Upper lobe of left lung (tissue), 6 donors: Measurements from ENCODE around the gene THBS3. TPM values are rescaled to one million over a fixed set of nuclear protein-coding genes. Genes with fewer than 3 reads are reported as not detected.

Experiments
- ATAC-seq, 2 donors: fragments of 200-7000 bp; cut with Tn5 transposase; one replicate each; pipeline ENCODE4 v1.9.1; 2022; ENCODE audit warnings: mild to moderate bottlenecking in 2 of 2, moderate library complexity in 2 of 2; ENCODE audit not compliant: low FRiP score in 2 of 2
- DNase-seq, 2 donors: peaks; one replicate each; pipeline ENCODE4 v3.0.0-alpha.2; 2019 to 2020
- H3K27ac ChIP-seq, 4 donors: fragments of 200-600 bp; sonication (generic); one replicate each; pipeline ENCODE4 v1.5.1; 2016 to 2019
- H3K27me3 ChIP-seq, 4 donors: fragments of 200-600 bp; sonication (generic); one replicate each; pipeline ENCODE4 v1.5.1; 2017 to 2019
- H3K36me3 ChIP-seq, 4 donors: fragments of 200-600 bp; sonication (generic); one replicate each; pipeline ENCODE4 v1.5.1; 2016 to 2019
- H3K4me1 ChIP-seq, 4 donors: fragments of 200-600 bp; sonication (generic); one replicate each; pipeline ENCODE4 v1.5.1; 2018 to 2019
- H3K4me3 ChIP-seq, 4 donors: fragments of 200-600 bp; sonication (generic); one replicate each; pipeline ENCODE4 v1.5.1; 2017 to 2019; ENCODE audit warnings: mild to moderate bottlenecking in 2 of 4, moderate library complexity in 1 of 4
- H3K9me3 ChIP-seq, 4 donors: fragments of 200-600 bp; sonication (generic); one replicate each; pipeline ENCODE4 v1.5.1; 2018 to 2019
- EP300 ChIP-seq, 4 donors: sonication (generic); formaldehyde crosslinking; IDR thresholded peaks; one replicate each; pipeline ENCODE4 v1.5.1; 2017; ENCODE audit warnings: antibody characterized with exemption in 4 of 4, control low read depth in 2 of 4
- POLR2A ChIP-seq, 4 donors: fragments of 450-650 bp; IDR thresholded peaks; one replicate each; pipeline ENCODE4 v1.5.1; 2016 to 2017; ENCODE audit warnings: antibody characterized with exemption in 4 of 4, mild to moderate bottlenecking in 2 of 4
- POLR2AphosphoS5 ChIP-seq, 2 donors: sonication (generic); formaldehyde crosslinking; IDR thresholded peaks; one replicate each; pipeline ENCODE4 v1.5.1; 2017; ENCODE audit warnings: antibody characterized with exemption in 2 of 2
- WGBS, 2 donors: methylation state at CpG; one replicate each; pipeline ENCODE4 v1.1.5; 2017 to 2018; 5-methylcytosine and 5-hydroxymethylcytosine counted together
- total RNA-seq, 6 donors: library from RNA; depleted of rRNA in 4 of 6; stranded (reverse); fragments of >200 nt in 4 of 6; gene quantifications; one replicate each; pipeline versions ENCODE4 v1.1.0 to v1.2.1, GENCODE V29; 2016 to 2021
- TF ChIP-seq, protein P1 (sequence below), 6 experiments: fragments of 450-650 bp in 4 of 6; fragments of 200-600 bp in 2 of 6; sonication (generic) in 2 of 6; IDR thresholded peaks; one replicate each; pipeline ENCODE4 v1.5.1; 2016 to 2019; ENCODE audit warnings: antibody characterized with exemption in 6 of 6
- donor health status: DM: no; HTN: no; CAD: no; lungs with moderate emphysema.
- donor health status: DM: no; HTN: yes; CAD: no; lungs with severe emphysema.

Gene THBS3
- total RNA-seq, 6 donors from 2014 or later: 18.3 to 97.4 (median 27.6) TPM

DNA sequence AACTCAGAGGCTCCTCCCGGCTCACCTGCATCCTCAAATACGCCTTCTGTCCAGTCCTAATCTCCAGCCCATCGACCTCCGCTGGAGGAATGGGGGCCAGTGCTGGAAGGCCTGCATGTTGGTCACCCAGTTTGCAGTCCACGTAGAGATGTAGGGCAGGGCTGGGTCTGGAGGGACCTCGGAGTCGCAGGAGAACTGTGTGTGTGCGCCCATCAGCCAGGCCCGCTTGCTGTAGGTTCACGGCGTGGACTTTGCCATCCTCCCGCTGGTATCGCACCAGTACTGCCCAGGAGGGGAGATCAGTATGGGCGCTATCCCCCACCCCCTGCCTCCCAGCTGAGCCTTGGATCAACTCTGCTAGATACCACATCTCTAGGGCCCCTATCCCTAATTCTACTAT is 2.7 kb downstream of the THBS3 start:
- no peaks in the 10 kb centered on the region for H3K36me3 ChIP-seq
- ATAC-seq: no peak
- no peak for TF ChIP-seq EP300 (IDR thresholded peaks at IDR 0.05)
- no peak for TF ChIP-seq POLR2AphosphoS5 (IDR thresholded peaks at IDR 0.05)
- no peak for TF ChIP-seq POLR2A (IDR thresholded peaks at IDR 0.05)
- TF ChIP-seq, protein P1, sequence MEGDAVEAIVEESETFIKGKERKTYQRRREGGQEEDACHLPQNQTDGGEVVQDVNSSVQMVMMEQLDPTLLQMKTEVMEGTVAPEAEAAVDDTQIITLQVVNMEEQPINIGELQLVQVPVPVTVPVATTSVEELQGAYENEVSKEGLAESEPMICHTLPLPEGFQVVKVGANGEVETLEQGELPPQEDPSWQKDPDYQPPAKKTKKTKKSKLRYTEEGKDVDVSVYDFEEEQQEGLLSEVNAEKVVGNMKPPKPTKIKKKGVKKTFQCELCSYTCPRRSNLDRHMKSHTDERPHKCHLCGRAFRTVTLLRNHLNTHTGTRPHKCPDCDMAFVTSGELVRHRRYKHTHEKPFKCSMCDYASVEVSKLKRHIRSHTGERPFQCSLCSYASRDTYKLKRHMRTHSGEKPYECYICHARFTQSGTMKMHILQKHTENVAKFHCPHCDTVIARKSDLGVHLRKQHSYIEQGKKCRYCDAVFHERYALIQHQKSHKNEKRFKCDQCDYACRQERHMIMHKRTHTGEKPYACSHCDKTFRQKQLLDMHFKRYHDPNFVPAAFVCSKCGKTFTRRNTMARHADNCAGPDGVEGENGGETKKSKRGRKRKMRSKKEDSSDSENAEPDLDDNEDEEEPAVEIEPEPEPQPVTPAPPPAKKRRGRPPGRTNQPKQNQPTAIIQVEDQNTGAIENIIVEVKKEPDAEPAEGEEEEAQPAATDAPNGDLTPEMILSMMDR (IDR thresholded peaks at IDR 0.05): no peak
- no peaks in the 10 kb centered on the region for H3K27me3 ChIP-seq
- H3K9me3 ChIP-seq: no peaks in the 10 kb centered on the region
- H3K27ac ChIP-seq: no peak overlapping the region
- WGBS, 2 donors: 96 to 97% methylated on average over 14 of the region's 14 CpGs
- H3K4me3 ChIP-seq: no peak overlapping the region
- peaks cover 26 to 28% (median 27%) of the 10 kb centered on the region in 4 donors for H3K4me1 ChIP-seq
- DNase-seq: no peak

DNA sequence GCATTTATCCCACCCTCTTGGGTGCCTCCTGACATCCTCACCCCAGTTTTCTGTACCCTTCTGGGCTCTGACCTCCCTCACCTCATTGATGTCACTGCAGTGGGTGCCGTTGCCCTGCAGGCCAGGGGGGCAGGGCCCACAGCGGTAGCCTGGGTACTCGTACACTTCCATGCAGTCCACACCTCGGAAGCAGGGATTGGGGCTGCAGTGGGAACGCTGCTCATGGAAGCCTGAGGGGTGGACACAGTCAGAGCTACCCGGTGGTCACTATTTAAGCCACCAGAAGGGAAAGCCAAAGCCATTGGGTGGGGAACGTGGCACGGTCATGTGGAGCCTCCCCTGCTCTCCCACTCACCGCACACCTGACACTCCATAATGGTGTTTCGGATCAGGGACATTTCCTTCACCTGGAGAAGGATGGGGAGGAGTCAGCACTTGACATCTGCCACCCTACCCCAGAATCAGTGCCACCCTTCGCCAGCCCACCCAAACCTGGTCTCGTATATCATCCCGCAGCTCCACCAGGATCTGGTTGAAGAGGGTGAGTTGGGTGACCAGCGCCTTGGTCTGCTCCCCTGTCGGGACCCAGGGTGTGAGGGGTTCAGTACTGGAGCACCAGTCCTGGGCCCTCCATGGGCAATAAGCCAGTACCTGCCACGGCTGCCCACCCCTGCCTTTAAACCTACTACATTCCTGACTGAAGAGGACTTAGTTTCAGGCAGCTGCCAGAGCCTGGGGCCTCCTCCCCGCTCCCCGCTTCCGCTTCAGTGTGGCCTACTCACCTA is 4.8 kb downstream of the THBS3 start:
- no peak overlapping the region for H3K4me3 ChIP-seq
- no peak overlapping the region for H3K27ac ChIP-seq
- TF ChIP-seq, protein P1 (IDR thresholded peaks at IDR 0.05): no peak
- TF ChIP-seq POLR2AphosphoS5 (IDR thresholded peaks at IDR 0.05) (no peak), POLR2A (IDR thresholded peaks at IDR 0.05) (no peak), EP300 (IDR thresholded peaks at IDR 0.05) (no peak)
- no peaks in the 10 kb centered on the region for H3K9me3 ChIP-seq
- H3K4me1 ChIP-seq: peaks cover 14 to 16% (median 15%) of the 10 kb centered on the region in 4 donors
- ATAC-seq (no peak), DNase-seq (peak in 1 of 2 donors; percentile 49)
- H3K36me3 ChIP-seq: peaks cover 0 to 7% (median 5%) of the 10 kb centered on the region in 4 donors
- H3K27me3 ChIP-seq: no peaks in the 10 kb centered on the region
- 89 to 92% methylated on average over 16 to 18 of the region's 19 CpGs for WGBS, 2 donors

DNA sequence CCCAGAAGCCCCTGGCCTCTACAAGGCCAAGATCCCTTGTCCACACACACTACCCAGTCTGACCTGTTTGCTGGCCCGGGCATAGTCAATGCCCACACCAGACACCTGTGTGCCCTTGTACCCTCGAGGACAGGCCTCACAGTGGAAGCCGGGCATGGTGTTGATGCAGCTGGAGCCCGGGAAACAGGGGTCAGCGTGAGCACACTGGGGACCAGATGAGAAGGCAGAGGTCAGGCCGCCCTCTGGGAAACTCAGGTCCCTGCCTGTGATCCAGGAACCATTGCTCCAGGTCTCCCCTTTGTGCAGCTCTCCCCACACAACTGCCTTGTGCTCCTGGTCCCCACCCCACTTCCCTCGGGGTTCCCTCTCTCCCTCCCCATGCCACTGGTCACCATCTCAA is 5.5 kb downstream of the THBS3 start:
- H3K4me3 ChIP-seq: no peak overlapping the region
- DNase-seq: no peak
- no peaks in the 10 kb centered on the region for H3K9me3 ChIP-seq
- H3K4me1 ChIP-seq: peaks cover 7 to 9% (median 8%) of the 10 kb centered on the region in 4 donors
- H3K27me3 ChIP-seq: no peaks in the 10 kb centered on the region
- TF ChIP-seq, protein P1 (IDR thresholded peaks at IDR 0.05): no peak
- TF ChIP-seq POLR2A (IDR thresholded peaks at IDR 0.05) (no peak), EP300 (IDR thresholded peaks at IDR 0.05) (no peak), POLR2AphosphoS5 (IDR thresholded peaks at IDR 0.05) (no peak)
- 85 to 93% methylated on average over 7 of the region's 7 CpGs for WGBS, 2 donors
- H3K36me3 ChIP-seq: peaks cover 0 to 11% (median 7%) of the 10 kb centered on the region in 4 donors
- no peak for ATAC-seq
- no peak overlapping the region for H3K27ac ChIP-seq

DNA sequence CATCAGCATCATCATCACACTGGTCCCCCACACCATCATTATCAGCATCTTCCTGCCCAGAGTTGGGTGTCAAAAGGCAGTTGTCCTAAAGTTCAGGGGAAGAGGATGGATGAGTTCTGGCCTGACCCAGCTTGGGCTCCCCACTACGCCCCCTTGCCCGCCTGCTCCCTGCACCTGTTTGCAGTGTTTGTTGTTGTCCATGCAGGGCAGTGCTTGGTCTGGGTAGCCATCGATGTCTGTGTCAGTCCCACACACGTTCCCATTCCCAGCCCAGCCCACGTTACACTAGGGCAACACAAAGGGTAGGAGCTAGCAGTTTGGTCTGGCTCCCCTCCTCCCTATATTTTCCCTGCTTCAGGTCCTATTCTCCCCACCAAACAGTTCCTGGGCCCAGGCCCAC is 6.8 kb downstream of the THBS3 start:
- Histone ChIP-seq H3K36me3 (peaks cover 0 to 14% (median 7%) of the 10 kb centered on the region in 4 donors), H3K27ac (no peak overlapping the region), H3K9me3 (no peaks in the 10 kb centered on the region), H3K27me3 (no peaks in the 10 kb centered on the region), H3K4me1 (no peaks in the 10 kb centered on the region), H3K4me3 (no peak overlapping the region)
- DNase-seq: no peak
- 90 to 92% methylated on average over 3 to 5 of the region's 5 CpGs for WGBS, 2 donors
- ATAC-seq: no peak
- TF ChIP-seq POLR2AphosphoS5 (IDR thresholded peaks at IDR 0.05): no peak
- TF ChIP-seq POLR2A (IDR thresholded peaks at IDR 0.05): no peak
- TF ChIP-seq, protein P1 (IDR thresholded peaks at IDR 0.05): no peak
- TF ChIP-seq EP300 (IDR thresholded peaks at IDR 0.05): no peak
